GM12801 (cell line): ENCODE results near the gene HIF1A.

Experiments
- CTCF ChIP-seq: IDR thresholded peaks from one replicate; pipeline ENCODE4 v1.5.1; 2011; ENCODE audit warnings: control low read depth; ENCODE audit not compliant: insufficient read length; ENCODE audit errors: extremely low read depth

Gene HIF1A

GRCh38 chr14:61695695-61696527 is 598 bp downstream of the HIF1A start:
- TF ChIP-seq CTCF = no peak

- TF ChIP-seq CTCF = no peak
Measured at GRCh38 chr14:61696753-61697318, 1.5 kb downstream of the HIF1A start.

- TF ChIP-seq CTCF = no peak
Measured at GRCh38 chr14:61698206-61698980, 3.1 kb downstream of the HIF1A start.

- TF ChIP-seq CTCF = no peak
Measured at GRCh38 chr14:61699027-61699426, 3.7 kb downstream of the HIF1A start.

GRCh38 chr14:61700104-61700886 is 5.0 kb downstream of the HIF1A start:
- TF ChIP-seq CTCF = no peak

- TF ChIP-seq CTCF = no peak
Measured at GRCh38 chr14:61701946-61702345, 6.6 kb downstream of the HIF1A start.
